CD4-positive, alpha-beta T cell treated with Interleukin-17A for 1 hour (primary cell): Measurements from ENCODE around the gene PVR.
"Not testable (repeated sequence)": the region's sequence is repeated elsewhere in the genome, so short reads cannot be mapped to it uniquely, and the experiment has no call there.

Experiments
- DNase-seq: peaks from one replicate; pipeline ENCODE4 v3.0.0-alpha.2; 2020

PVR gene

GRCh38 chr19:44704982-44705381, 61.3 kb downstream of the PVR start:
- DNase-seq = no peak

- no peak for DNase-seq
Observed at GRCh38 chr19:44705502-44706010, 61.8 kb downstream of the PVR start.

GRCh38 chr19:44706506-44707236, 63.0 kb downstream of the PVR start:
- no peak for DNase-seq

- DNase-seq = no peak
Observed at GRCh38 chr19:44707794-44708193, 64.1 kb downstream of the PVR start.

GRCh38 chr19:44708940-44709339, 65.2 kb downstream of the PVR start:
- DNase-seq = no peak

GRCh38 chr19:44709434-44710266, 65.9 kb downstream of the PVR start:
- DNase-seq = not testable (repeated sequence)

- no peak for DNase-seq
Observed at GRCh38 chr19:44710483-44710882, 66.8 kb downstream of the PVR start.

GRCh38 chr19:44712864-44713515, 69.3 kb downstream of the PVR start:
- DNase-seq = no peak
